ENCODE measurements around the gene HDAC9.

Gene HDAC9

DNA sequence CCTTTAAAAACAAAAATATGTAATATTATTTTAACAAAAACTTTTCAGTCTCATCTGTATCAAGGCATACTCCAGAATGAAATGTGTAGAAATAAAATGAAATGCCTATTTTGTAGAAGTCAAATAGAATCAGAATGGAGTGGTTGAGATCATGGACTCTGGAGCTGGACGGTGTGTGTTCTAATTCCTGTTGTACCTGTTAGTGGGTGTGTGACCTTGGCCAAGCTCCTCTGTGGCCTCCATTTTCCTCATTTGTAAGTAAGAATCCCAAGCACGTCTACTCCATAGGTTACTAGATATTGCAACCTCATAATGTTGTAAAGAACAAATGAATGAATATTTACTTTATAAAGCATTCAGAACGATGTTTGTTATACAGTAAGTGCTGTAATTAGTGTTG, 74.9 kb downstream of the HDAC9 start:
- CTCF ChIA-PET, result interaction anchor here (0.6 to 15.5 kb wide), 20 partner anchors 10 to 800 kb away, joined by 3 to 382 read pairs (median 4); no protein-coding TSS in a partner anchor
- TF ChIP-seq, protein P1, sequence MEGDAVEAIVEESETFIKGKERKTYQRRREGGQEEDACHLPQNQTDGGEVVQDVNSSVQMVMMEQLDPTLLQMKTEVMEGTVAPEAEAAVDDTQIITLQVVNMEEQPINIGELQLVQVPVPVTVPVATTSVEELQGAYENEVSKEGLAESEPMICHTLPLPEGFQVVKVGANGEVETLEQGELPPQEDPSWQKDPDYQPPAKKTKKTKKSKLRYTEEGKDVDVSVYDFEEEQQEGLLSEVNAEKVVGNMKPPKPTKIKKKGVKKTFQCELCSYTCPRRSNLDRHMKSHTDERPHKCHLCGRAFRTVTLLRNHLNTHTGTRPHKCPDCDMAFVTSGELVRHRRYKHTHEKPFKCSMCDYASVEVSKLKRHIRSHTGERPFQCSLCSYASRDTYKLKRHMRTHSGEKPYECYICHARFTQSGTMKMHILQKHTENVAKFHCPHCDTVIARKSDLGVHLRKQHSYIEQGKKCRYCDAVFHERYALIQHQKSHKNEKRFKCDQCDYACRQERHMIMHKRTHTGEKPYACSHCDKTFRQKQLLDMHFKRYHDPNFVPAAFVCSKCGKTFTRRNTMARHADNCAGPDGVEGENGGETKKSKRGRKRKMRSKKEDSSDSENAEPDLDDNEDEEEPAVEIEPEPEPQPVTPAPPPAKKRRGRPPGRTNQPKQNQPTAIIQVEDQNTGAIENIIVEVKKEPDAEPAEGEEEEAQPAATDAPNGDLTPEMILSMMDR (IDR thresholded peaks at IDR 0.05; ENCODE audit: insufficient read depth, low read length, missing control alignments), result no peak
- no peak overlapping the region for H3K4me3 ChIP-seq (ENCODE audit: low read depth, low read length)
- DNase-seq (ENCODE audit: low read depth, low spot score), result no peak
- POLR2A ChIA-PET, result no interaction called here

DNA sequence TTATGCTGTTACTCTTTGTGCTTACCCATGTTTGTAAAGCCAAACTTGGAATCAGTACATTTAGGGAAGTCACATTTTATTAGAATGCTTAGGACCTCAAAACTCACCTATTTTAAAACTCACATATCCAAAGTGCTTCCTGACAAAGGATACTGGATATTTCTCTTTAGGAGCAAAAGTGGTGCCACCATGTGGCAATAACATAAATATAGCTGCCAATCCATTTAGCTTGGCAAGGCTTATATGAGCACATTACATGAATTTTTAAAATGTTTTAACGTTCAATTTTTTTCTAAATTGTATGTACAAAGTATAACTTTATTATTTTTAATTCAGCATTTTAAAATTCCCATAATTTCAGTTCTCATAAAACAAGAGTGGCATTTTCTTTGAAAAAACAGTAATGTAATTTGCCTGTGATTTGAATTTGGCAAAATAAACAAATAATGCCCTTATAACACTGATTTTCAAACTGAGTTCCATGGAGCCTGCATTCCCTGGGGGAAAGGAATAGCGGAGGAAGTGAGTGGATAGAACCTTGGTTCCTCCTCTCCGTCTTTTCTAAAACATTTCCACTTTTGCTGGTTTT, 75.4 kb downstream of the HDAC9 start:
- ChIA-PET CTCF (interaction anchor here (0.6 to 15.5 kb wide), 25 partner anchors 8 to 248 kb away, joined by 3 to 382 read pairs (median 5); no protein-coding TSS in a partner anchor), POLR2A (no interaction called here)
- no peak for DNase-seq (ENCODE audit: low read depth, low spot score)
- no peak overlapping the region for H3K4me3 ChIP-seq (ENCODE audit: low read depth, low read length)
- TF ChIP-seq, protein P1 (IDR thresholded peaks at IDR 0.05; ENCODE audit: insufficient read depth, low read length, missing control alignments), result peak; percentile 19

DNA sequence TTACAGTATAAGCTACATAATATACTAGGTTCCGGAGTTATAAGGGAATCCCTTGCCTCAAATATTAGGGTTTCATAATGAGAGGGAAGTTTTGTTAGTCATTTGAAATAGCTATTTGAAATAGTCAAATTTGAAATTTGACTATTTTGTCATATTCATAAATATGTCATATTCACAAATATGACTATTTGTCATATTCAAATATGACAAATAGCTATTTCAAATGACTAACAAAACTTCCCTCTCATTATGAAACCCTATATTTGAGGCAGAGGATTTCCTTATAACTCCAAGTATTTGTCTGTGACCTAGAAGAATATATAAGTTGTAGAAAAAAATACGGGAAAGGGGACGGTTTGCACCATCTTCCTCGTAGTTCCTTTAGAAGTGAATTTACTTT, 76.6 kb downstream of the HDAC9 start:
- H3K4me3 ChIP-seq (ENCODE audit: low read depth, low read length), result no peak overlapping the region
- CTCF ChIA-PET, result interaction anchor here (0.9 to 15.5 kb wide), 21 partner anchors 8 to 487 kb away, joined by 3 to 382 read pairs (median 7); no protein-coding TSS in a partner anchor
- POLR2A ChIA-PET, result no interaction called here
- DNase-seq (ENCODE audit: low read depth, low spot score), result no peak
- TF ChIP-seq, protein P1 (IDR thresholded peaks at IDR 0.05; ENCODE audit: insufficient read depth, low read length, missing control alignments), result no peak

DNA sequence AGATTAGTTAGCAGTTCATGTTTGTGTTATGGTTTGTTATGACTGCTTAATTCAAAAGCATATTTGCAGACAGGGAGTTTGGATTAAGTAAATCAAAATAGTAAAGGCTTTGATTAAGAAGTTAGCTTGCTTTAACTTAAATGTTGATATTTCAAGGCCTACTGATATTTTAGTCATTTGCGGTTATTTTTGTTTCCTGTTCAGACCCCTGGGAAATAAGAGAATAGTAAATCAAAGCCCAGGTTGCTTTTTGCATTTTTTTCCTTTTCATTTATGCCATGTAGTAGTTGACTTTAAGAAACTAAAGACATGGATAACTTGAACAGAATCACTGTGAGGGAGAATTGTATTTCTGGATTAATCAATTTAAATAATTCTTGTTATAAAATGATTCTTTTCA, 77.3 kb downstream of the HDAC9 start:
- TF ChIP-seq, protein P1 (IDR thresholded peaks at IDR 0.05; ENCODE audit: insufficient read depth, low read length, missing control alignments), result no peak
- DNase-seq (ENCODE audit: low read depth, low spot score), result no peak
- CTCF ChIA-PET, result interaction anchor here (0.9 to 15.5 kb wide), 11 partner anchors 10 to 486 kb away, joined by 3 to 382 read pairs (median 6); no protein-coding TSS in a partner anchor
- no peak overlapping the region for H3K4me3 ChIP-seq (ENCODE audit: low read depth, low read length)
- POLR2A ChIA-PET, result no interaction called here

DNA sequence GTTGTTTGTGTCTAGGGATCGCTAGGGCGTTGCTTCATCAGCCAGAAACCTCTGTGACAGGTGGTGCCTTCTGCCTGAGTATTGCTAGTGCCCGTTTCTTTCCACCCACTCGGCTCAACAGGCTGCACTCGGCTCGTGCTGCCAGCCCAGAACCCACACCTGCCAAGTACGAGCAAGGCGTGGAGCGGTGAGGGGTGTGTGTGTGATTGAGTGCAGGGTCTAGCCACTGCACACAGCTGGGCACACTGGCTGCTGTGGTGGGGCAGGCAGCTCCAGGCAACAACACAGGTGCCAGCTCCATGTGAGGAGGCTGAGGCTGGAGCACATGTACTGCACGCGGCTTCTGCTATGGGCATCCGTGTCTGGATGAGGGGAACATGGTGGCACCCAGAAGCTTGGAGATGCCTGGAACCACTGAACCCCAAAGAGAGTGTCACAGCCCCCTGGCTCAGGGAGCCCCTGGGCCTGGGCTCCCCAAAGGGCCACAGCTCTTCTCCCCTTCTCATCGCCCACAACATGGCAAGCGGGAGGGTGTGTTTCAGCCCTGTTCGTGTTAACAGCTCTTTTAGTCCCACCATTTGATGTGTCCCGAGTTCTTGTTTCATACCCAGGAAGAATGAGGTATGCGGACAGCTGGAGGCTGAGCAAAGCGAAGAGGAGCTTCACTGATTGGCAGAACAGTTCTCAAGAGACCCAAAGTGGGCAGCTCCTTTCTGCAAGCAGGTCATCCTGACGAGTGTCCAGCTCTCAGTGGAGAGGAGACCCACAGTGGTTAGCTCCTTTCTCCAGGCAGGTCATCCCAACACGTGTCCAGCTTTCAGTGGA, 78.1 kb downstream of the HDAC9 start:
- no peak for DNase-seq (ENCODE audit: low read depth, low spot score)
- H3K4me3 ChIP-seq (ENCODE audit: low read depth, low read length), result no peak overlapping the region
- ChIA-PET POLR2A (no interaction called here), CTCF (interaction anchor here (1.0 to 15.5 kb wide), 10 partner anchors 10 to 229 kb away, joined by 3 to 382 read pairs (median 6); no protein-coding TSS in a partner anchor)
- TF ChIP-seq, protein P1 (IDR thresholded peaks at IDR 0.05; ENCODE audit: insufficient read depth, low read length, missing control alignments), result no peak

DNA sequence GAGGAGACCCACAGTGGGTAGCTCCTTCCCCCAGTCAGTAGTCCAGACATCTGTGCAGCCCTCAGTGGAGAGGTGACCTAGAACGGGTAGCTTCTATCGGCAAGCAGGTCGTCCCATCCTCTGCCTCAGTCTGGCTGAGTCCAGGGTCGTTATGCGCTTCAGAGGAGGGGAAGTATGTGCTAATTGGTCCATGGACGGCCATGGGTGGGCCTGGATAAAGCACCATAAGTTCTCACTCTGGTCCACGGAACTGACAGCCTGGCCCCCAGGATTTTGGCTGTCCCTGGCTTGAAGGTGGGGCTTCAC, 78.6 kb downstream of the HDAC9 start:
- no peak overlapping the region for H3K4me3 ChIP-seq (ENCODE audit: low read depth, low read length)
- TF ChIP-seq, protein P1 (IDR thresholded peaks at IDR 0.05; ENCODE audit: insufficient read depth, low read length, missing control alignments), result no peak
- ChIA-PET POLR2A (no interaction called here), CTCF (interaction anchor here (1.0 to 15.5 kb wide), 5 partner anchors 9 to 223 kb away, joined by 3 to 382 read pairs (median 4); no protein-coding TSS in a partner anchor)
- DNase-seq (ENCODE audit: low read depth, low spot score), result no peak

All from AG04449 (cell line).